ENCODE results near the gene F5. TPM values are rescaled to one million over a fixed set of nuclear protein-coding genes. Genes with fewer than 3 reads are reported as not detected.

F5 gene
- total and polyA plus RNA-seq, 2 of the 13 experiments (the other 11 are each of a cell fraction or from before 2014, with no cell fraction given): 38.3 to 64.0 TPM

DNA sequence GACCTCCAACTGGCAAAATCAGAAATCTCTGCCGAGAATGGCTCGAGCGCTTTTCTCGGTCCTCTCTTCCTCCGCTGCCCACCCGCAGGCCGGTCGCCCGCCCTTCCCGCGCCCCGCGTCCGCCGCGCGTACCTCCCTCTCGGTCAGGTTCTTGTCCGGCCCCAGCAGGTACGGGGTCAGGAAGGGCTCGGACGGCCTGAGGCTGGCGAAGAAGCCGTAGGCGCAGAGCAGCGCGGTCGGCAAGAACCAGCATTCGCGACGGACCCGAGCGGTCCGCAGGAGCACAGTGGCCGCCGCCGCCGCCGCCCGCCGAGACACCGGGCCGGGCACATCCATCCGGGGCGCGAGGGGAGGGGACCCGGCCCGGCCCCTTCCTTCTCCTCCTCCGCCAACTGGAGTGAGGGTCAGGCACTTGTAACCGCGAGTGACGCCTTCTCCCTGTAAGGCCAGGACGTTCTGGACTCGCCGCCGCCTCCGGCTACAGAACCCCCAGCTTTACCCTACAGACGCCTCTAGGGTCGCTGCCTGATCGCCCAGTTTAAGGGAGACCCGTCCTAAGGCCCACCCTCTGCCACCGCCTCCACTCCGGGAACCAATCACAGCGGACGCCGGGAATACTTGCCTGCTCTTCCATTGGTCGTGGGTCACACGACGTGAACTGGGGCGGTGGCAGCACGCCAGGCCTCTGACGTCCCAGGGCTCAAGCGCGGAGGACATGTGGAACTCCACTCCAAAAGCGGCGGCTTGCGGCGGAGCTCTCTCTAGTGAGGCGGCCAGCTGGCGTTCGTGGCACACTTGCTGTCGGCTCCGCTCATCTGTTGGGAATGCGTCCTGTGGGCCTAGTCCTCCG is 100.6 kb downstream of the F5 start, which contains the start of gene SLC19A2 (continued):
- TF ChIP-seq, protein P1, sequence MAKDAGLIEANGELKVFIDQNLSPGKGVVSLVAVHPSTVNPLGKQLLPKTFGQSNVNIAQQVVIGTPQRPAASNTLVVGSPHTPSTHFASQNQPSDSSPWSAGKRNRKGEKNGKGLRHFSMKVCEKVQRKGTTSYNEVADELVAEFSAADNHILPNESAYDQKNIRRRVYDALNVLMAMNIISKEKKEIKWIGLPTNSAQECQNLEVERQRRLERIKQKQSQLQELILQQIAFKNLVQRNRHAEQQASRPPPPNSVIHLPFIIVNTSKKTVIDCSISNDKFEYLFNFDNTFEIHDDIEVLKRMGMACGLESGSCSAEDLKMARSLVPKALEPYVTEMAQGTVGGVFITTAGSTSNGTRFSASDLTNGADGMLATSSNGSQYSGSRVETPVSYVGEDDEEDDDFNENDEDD (CRISPR knock-in tag; IDR thresholded peaks at IDR 0.05; ENCODE audit: borderline replicate concordance): peak; percentile 61; the same call in 1 of the 2 replicates
- TF ChIP-seq ZFAT (CRISPR knock-in tag; conservative IDR thresholded peaks at IDR 0.05) (no peak), CENPT (CRISPR knock-in tag; IDR thresholded peaks at IDR 0.05; ENCODE audit: low read depth) (no peak), FOXC1 (CRISPR knock-in tag; IDR thresholded peaks at IDR 0.05; ENCODE audit: borderline replicate concordance) (0 out of 2 replicates have a peak, but pooled peaks have one; percentile 35), PRMT3 (CRISPR knock-in tag; IDR thresholded peaks at IDR 0.05; ENCODE audit: borderline replicate concordance, low read depth) (no peak), BRCA1 (CRISPR knock-in tag; IDR thresholded peaks at IDR 0.05) (peak; percentile 62), NFYC (CRISPR knock-in tag; IDR thresholded peaks at IDR 0.05) (peak; percentile 92), POLR2AphosphoS5 (IDR thresholded peaks at IDR 0.05; ENCODE audit: low read depth, low read length) (peak; percentile 97), THAP11 (CRISPR knock-in tag; IDR thresholded peaks at IDR 0.05) (peak; percentile 2; the same call in 1 of the 2 replicates), ZNF251 (CRISPR knock-in tag; IDR thresholded peaks at IDR 0.05) (no peak), KLF12 (CRISPR knock-in tag; IDR thresholded peaks at IDR 0.05; ENCODE audit: borderline replicate concordance) (0 out of 2 replicates have a peak, but pooled peaks have one; percentile 45), IKZF4 (CRISPR knock-in tag; IDR thresholded peaks at IDR 0.05; ENCODE audit: borderline replicate concordance, low read depth, not compliant biosample characterization) (no peak), PITX1 (CRISPR knock-in tag; IDR thresholded peaks at IDR 0.05) (peak; percentile 80; the same call in 1 of the 2 replicates), XBP1 (CRISPR knock-in tag; IDR thresholded peaks at IDR 0.05) (no peak), HOXA7 (CRISPR knock-in tag; IDR thresholded peaks at IDR 0.05) (no peak), ETV5 (CRISPR knock-in tag; IDR thresholded peaks at IDR 0.05; ENCODE audit: borderline replicate concordance) (peak; percentile 1; the same call in 1 of the 2 replicates), HCFC1 (IDR thresholded peaks at IDR 0.05; ENCODE audit: low read depth, low read length) (no peak), ZNF136 (CRISPR knock-in tag; IDR thresholded peaks at IDR 0.05; ENCODE audit: low read depth) (no peak), ZNF547 (CRISPR knock-in tag; IDR thresholded peaks at IDR 0.05) (peak; percentile 50; the same call in 1 of the 2 replicates), CREM (IDR thresholded peaks at IDR 0.05) (peak; percentile 87), CREM (CRISPR knock-in tag; IDR thresholded peaks at IDR 0.05) (no peak)
- TF ChIP-seq, protein P2, sequence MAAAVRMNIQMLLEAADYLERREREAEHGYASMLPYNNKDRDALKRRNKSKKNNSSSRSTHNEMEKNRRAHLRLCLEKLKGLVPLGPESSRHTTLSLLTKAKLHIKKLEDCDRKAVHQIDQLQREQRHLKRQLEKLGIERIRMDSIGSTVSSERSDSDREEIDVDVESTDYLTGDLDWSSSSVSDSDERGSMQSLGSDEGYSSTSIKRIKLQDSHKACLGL (CRISPR knock-in tag; IDR thresholded peaks at IDR 0.05): 0 out of 2 replicates have a peak, but pooled peaks have one; percentile 57
- TF ChIP-seq, protein P3, sequence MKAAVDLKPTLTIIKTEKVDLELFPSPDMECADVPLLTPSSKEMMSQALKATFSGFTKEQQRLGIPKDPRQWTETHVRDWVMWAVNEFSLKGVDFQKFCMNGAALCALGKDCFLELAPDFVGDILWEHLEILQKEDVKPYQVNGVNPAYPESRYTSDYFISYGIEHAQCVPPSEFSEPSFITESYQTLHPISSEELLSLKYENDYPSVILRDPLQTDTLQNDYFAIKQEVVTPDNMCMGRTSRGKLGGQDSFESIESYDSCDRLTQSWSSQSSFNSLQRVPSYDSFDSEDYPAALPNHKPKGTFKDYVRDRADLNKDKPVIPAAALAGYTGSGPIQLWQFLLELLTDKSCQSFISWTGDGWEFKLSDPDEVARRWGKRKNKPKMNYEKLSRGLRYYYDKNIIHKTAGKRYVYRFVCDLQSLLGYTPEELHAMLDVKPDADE (CRISPR knock-in tag; IDR thresholded peaks at IDR 0.05): no peak
- TF ChIP-seq, protein P4, sequence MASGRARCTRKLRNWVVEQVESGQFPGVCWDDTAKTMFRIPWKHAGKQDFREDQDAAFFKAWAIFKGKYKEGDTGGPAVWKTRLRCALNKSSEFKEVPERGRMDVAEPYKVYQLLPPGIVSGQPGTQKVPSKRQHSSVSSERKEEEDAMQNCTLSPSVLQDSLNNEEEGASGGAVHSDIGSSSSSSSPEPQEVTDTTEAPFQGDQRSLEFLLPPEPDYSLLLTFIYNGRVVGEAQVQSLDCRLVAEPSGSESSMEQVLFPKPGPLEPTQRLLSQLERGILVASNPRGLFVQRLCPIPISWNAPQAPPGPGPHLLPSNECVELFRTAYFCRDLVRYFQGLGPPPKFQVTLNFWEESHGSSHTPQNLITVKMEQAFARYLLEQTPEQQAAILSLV (CRISPR knock-in tag; IDR thresholded peaks at IDR 0.05; ENCODE audit: borderline replicate concordance): peak; percentile 73; the same call in 1 of the 2 replicates
- TF ChIP-seq, protein P5, sequence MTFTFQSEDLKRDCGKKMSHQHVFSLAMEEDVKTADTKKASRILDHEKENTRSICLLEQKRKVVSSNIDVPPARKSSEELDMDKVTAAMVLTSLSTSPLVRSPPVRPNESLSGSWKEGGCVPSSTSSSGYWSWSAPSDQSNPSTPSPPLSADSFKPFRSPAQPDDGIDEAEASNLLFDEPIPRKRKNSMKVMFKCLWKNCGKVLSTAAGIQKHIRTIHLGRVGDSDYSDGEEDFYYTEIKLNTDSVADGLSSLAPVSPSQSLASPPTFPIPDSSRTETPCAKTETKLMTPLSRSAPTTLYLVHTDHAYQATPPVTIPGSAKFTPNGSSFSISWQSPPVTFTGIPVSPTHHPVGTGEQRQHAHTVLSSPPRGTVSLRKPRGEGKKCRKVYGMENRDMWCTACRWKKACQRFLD (CRISPR knock-in tag; IDR thresholded peaks at IDR 0.05; ENCODE audit: borderline replicate concordance): peak; percentile 87; the same call in 1 of the 2 replicates

All from HepG2 (cell line).